IPS-18a (cell line): ENCODE measurements around the gene GALNT16.

Experiments used
- H3K27ac ChIP-seq: one replicate; pipeline ENCODE4 v1.5.1; 2013; ENCODE audit warnings: low read length
- H3K27me3 ChIP-seq: one replicate; pipeline ENCODE4 v1.6.1; 2013; ENCODE audit warnings: mild to moderate bottlenecking, low read length; ENCODE audit not compliant: control insufficient read depth, insufficient read depth
- H3K36me3 ChIP-seq: one replicate; pipeline ENCODE4 v1.6.1; 2013; ENCODE audit warnings: low read depth, low read length; ENCODE audit not compliant: control insufficient read depth
- H3K4me1 ChIP-seq: one replicate; pipeline ENCODE4 v1.6.1; 2013; ENCODE audit warnings: low read depth, low read length; ENCODE audit not compliant: control insufficient read depth
- H3K4me3 ChIP-seq: one replicate; pipeline ENCODE4 v1.5.1; 2013; ENCODE audit warnings: low read length
- H3K9ac ChIP-seq: one replicate; pipeline ENCODE4 v1.6.1; 2013; ENCODE audit warnings: mild to moderate bottlenecking, low read length, moderate library complexity
- H3K9me3 ChIP-seq: one replicate; pipeline ENCODE4 v1.6.1; 2013; ENCODE audit warnings: low read depth, low read length; ENCODE audit not compliant: control insufficient read depth

GALNT16 gene

GRCh38 chr14:69312608-69313007 is 52.6 kb downstream of the GALNT16 start:
- Histone ChIP-seq H3K9me3 (no peaks in the 10 kb centered on the region), H3K4me3 (no peak overlapping the region), H3K36me3 (no peaks in the 10 kb centered on the region), H3K27ac (no peak overlapping the region), H3K9ac (no peak overlapping the region), H3K4me1 (no peaks in the 10 kb centered on the region), H3K27me3 (no peaks in the 10 kb centered on the region)

DNA sequence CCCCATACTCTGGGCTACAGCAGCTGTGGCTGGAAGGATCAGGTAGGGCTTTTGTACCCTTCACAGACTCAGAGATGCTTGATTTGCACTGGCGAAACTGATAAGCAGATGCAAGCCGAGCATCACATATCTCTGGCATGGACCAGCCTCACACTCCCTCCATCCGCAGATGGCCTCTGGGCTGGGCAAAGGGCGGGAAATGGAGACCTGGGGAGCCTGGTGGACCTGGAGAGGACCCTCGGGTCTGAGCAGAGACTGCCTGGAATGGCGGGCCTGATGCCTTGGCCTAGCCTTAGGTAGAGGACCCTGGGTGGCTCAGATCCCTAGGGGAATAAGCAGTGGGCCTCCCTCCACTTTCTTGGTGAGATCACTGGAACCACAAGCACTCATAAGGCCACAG is 53.2 kb downstream of the GALNT16 start:
- Histone ChIP-seq H3K27ac (no peak overlapping the region), H3K36me3 (no peaks in the 10 kb centered on the region), H3K27me3 (no peaks in the 10 kb centered on the region), H3K4me1 (no peaks in the 10 kb centered on the region), H3K9me3 (no peaks in the 10 kb centered on the region), H3K4me3 (no peak overlapping the region), H3K9ac (no peak overlapping the region)

GRCh38 chr14:69314327-69314726 is 54.4 kb downstream of the GALNT16 start:
- Histone ChIP-seq H3K9me3 (no peaks in the 10 kb centered on the region), H3K27ac (no peak overlapping the region)

GRCh38 chr14:69315301-69315700 is 55.3 kb downstream of the GALNT16 start:
- Histone ChIP-seq H3K36me3 (no peaks in the 10 kb centered on the region), H3K9me3 (no peaks in the 10 kb centered on the region), H3K4me3 (no peak overlapping the region), H3K27ac (no peak overlapping the region), H3K9ac (no peak overlapping the region), H3K27me3 (no peaks in the 10 kb centered on the region), H3K4me1 (no peaks in the 10 kb centered on the region)

More at GRCh38 chr14:69314327-69314726, 54.4 kb downstream of the GALNT16 start:
- Histone ChIP-seq H3K4me3 (no peak overlapping the region), H3K4me1 (no peaks in the 10 kb centered on the region), H3K9ac (no peak overlapping the region), H3K27me3 (no peaks in the 10 kb centered on the region), H3K36me3 (no peaks in the 10 kb centered on the region)

DNA sequence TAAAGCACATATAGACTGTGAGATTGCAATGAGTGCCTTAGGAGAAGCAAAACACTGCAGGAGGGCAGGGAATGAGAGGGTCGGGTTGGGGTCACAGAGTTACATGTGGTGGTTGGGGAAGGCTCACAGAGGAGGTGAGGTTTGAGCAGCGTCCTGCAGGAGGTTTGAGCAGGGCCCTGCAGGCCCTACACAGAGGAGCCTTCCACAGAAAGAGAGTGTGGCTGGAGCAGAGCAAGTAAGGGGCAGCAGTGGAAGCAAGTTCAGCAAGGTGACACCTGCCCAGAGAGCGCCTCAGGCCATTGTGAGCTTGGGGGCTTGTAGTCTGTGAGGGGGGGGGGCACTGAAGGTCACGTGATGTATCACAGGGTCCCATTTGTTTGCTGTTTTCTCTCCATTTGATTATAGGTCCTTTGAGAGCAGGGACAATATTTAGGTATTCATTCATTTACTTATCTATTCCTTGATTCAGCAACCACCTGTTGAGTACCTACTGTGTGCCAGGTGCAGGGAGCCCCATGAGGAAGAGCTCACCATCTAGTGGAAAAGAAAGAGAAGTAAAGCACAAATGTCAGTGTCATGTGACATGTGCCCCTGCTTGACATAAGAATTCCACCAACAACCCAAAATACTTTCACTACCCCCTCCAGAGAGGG is 56.6 kb downstream of the GALNT16 start:
- Histone ChIP-seq H3K4me1 (no peaks in the 10 kb centered on the region), H3K27me3 (no peaks in the 10 kb centered on the region), H3K9ac (no peak overlapping the region), H3K36me3 (no peaks in the 10 kb centered on the region), H3K4me3 (no peak overlapping the region), H3K27ac (no peak overlapping the region), H3K9me3 (no peaks in the 10 kb centered on the region)

DNA sequence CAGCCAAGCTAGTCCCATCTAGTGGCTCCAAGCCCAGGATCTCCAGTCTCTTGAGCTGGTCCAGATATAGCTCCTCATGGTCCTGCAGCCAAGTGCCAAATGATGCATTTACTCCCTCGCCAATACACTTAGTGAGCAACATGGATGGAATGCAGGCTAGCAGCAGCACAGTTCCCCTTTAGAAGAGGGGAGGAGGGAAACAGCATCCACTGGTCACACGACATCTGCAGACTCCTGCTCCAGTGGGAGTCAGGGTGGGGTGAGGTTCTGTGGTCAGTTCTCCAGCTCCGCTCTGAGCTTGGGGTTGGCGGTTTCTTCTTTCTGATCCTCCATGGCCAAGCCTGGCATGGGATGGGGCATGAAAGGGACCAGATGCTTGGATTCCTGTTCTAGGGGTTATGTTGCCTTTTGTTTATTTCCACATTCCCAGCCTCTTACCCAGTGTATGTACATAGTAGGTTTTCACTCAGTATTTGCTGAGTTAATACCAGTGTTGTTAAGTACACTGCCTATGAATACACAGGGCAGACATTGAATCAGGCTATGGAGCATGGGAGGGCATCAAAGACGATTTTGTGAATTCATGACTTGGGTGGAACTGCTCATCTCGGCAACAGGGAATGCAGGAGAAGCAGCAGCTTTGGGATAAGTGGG is 57.3 kb downstream of the GALNT16 start:
- Histone ChIP-seq H3K4me1 (no peaks in the 10 kb centered on the region), H3K4me3 (no peak overlapping the region), H3K27me3 (no peaks in the 10 kb centered on the region), H3K9me3 (no peaks in the 10 kb centered on the region), H3K27ac (no peak overlapping the region), H3K9ac (no peak overlapping the region), H3K36me3 (no peaks in the 10 kb centered on the region)

DNA sequence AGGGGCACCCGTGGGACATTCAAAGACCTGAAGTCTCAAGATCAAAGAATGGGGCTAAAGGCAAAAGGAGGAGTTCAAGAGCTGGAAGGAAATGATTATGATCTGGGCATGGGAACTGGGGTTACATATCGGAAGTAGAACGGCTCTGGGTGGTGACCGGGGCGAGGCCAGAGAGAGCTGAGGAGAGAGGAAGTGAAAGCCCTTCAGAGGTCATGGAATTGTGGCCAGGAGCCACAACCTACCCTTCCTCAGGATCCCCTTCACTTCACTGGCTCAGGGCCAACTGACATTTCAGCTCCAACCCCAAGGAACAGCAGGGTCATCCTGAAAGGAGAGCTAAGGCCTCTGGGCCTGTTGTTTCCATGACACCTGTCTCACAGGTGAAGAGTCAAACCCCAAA is 57.8 kb downstream of the GALNT16 start:
- H3K27ac ChIP-seq, result no peak overlapping the region
- no peaks in the 10 kb centered on the region for H3K9me3 ChIP-seq

GRCh38 chr14:69318241-69318640 is 58.3 kb downstream of the GALNT16 start:
- no peaks in the 10 kb centered on the region for H3K36me3 ChIP-seq
- H3K27ac ChIP-seq, result no peak overlapping the region
- H3K9ac ChIP-seq, result no peak overlapping the region
- no peaks in the 10 kb centered on the region for H3K9me3 ChIP-seq
- H3K27me3 ChIP-seq, result no peaks in the 10 kb centered on the region
- H3K4me1 ChIP-seq, result peaks cover 1% of the 10 kb centered on the region
- H3K4me3 ChIP-seq, result no peak overlapping the region

More for the DNA sequence above, 57.8 kb downstream of the GALNT16 start:
- no peaks in the 10 kb centered on the region for H3K4me1 ChIP-seq
- no peak overlapping the region for H3K4me3 ChIP-seq
- H3K27me3 ChIP-seq, result no peaks in the 10 kb centered on the region
- no peak overlapping the region for H3K9ac ChIP-seq
- H3K36me3 ChIP-seq, result no peaks in the 10 kb centered on the region

- Histone ChIP-seq H3K9me3 (no peaks in the 10 kb centered on the region), H3K4me1 (peaks cover 9% of the 10 kb centered on the region), H3K9ac (no peak overlapping the region), H3K4me3 (no peak overlapping the region), H3K36me3 (no peaks in the 10 kb centered on the region), H3K27ac (no peak overlapping the region), H3K27me3 (no peaks in the 10 kb centered on the region)
Measured at GRCh38 chr14:69318901-69319475, 59.0 kb downstream of the GALNT16 start.

DNA sequence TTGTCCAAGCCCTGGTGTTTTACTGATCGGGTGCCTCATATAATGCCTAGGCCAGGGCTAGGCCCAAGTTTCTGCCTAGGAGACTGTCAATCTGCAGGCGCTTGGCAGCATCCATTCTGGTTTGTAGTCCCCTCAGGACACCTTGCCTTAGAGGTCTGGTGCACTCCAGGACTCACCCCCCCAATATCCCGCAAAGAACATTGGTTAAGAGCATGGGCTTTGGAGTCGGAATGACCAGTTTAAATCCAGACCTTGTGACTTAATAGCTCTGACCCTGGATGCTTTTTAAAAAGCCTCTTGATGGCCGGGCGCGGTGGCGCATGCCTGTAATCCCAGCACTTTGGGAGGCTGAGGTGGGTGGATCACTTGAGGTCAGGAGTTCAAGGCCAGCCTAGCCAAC is 60.0 kb downstream of the GALNT16 start:
- no peak overlapping the region for H3K9ac ChIP-seq
- H3K4me1 ChIP-seq, result peaks cover 10% of the 10 kb centered on the region
- H3K9me3 ChIP-seq, result no peaks in the 10 kb centered on the region
- H3K4me3 ChIP-seq, result no peak overlapping the region
- no peaks in the 10 kb centered on the region for H3K36me3 ChIP-seq
- H3K27ac ChIP-seq, result no peak overlapping the region
- H3K27me3 ChIP-seq, result no peaks in the 10 kb centered on the region

DNA sequence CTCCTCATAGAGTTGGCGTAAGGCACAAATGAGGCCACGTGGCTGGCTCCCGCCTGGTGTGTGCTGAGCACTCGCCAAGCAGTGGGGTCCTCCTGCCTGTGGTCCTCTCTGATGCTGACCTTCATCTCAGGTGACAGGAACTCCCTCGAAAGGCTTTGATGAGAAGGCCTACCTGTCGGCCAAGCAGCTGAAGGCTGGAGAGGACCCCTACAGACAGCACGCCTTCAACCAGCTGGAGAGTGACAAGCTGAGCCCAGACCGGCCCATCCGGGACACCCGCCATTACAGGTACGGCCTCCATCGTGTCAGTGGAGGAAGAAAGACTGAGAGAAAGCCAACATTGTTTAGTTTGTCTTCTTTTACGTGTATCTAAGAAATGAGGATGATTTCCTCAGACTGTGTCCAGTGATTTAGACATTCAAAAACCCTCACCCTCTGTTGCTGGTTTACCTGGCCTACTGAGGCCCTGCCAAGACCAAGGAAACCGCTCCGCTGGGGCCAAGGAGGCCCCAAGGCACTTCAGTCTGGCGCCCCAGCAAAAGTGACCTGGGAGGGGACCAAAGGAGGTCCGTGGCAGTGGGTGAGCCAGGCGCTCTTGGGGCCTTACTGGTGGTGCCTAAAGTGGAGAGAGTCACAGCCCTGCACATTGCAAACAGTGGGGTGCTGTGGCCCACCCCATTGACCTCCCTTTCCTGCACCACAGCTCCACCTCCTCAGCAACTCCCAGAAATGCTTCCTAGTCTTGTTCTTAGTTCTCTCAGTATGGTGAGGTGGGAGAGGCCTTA is 60.8 kb downstream of the GALNT16 start:
- Histone ChIP-seq H3K36me3 (no peaks in the 10 kb centered on the region), H3K9me3 (no peaks in the 10 kb centered on the region), H3K27ac (no peak overlapping the region), H3K4me3 (no peak overlapping the region), H3K9ac (no peak overlapping the region), H3K27me3 (no peaks in the 10 kb centered on the region), H3K4me1 (peaks cover 10% of the 10 kb centered on the region)
